Measurements from ENCODE around the gene PCDHGA1.

DNA sequence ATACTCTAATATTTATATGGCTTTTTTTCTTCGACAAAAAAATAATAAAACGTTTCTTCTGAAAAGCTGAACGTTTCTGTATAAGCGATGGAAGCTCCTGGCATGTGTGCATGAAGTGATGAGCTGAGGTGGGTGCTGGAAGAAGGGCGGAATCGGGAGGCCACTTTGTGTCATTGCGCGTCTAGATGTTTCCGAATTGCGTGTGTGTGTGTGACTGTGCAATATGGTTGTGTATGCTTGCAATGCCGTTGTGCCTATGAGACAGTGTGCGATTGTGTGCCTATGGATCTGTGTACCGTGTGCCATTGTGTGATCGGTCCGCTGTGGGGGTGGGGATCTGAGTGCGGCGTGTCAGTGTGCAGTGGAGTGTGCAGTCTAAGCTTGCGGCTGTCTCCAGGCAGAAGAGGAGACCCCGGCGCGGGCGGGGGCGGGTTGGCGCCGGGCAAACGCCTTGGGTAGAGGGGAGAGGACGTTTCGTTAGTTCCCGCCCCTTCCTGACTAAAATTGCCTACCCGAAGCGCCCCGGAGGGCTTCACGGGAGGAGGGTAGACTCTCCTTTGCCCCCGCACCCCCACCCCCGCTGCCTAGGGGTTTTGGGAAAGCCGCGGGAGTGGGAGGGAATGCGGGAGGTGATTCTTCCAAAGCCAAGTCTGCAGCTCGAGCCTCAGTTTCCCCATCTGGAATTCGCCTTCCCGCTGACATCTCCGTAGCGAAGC lies 182.8 kb downstream of the PCDHGA1 start:
- TF ChIP-seq EZH2 (optimal IDR thresholded peaks at IDR 0.05; ENCODE audit: low read depth, low read length), result no peak
- TF ChIP-seq, protein P1, sequence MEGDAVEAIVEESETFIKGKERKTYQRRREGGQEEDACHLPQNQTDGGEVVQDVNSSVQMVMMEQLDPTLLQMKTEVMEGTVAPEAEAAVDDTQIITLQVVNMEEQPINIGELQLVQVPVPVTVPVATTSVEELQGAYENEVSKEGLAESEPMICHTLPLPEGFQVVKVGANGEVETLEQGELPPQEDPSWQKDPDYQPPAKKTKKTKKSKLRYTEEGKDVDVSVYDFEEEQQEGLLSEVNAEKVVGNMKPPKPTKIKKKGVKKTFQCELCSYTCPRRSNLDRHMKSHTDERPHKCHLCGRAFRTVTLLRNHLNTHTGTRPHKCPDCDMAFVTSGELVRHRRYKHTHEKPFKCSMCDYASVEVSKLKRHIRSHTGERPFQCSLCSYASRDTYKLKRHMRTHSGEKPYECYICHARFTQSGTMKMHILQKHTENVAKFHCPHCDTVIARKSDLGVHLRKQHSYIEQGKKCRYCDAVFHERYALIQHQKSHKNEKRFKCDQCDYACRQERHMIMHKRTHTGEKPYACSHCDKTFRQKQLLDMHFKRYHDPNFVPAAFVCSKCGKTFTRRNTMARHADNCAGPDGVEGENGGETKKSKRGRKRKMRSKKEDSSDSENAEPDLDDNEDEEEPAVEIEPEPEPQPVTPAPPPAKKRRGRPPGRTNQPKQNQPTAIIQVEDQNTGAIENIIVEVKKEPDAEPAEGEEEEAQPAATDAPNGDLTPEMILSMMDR (IDR thresholded peaks at IDR 0.05; ENCODE audit: low read length), result no peak
